ENCODE measurements around the gene TRIM71.
A peak's percentile ranks its signal among the peaks of the same experiment; 100 is the strongest.

- TF ChIP-seq CTCF (IDR thresholded peaks at IDR 0.05; ENCODE audit: low read depth, low read length, poor library complexity, severe bottlenecking) (peak; percentile 16), EZH2phosphoT487 (IDR thresholded peaks at IDR 0.05; ENCODE audit: borderline replicate concordance, low read length) (no peak)
Measured at GRCh38 chr3:32873531-32874130, 55.8 kb downstream of the TRIM71 start.
